ENCODE data around the gene WWOX. TPM values are rescaled to one million over a fixed set of nuclear protein-coding genes. Genes with fewer than 3 reads are reported as not detected.

Gene WWOX
- total RNA-seq, 1 experiment from 2014 or later, result 15.6 TPM

- Histone ChIP-seq H2BK120ac (ENCODE audit: low read depth, low read length, poor library complexity, severe bottlenecking) (no peak overlapping the region), H2BK5ac (ENCODE audit: insufficient read length, low read length) (no peak overlapping the region), H4K91ac (ENCODE audit: insufficient read length, low read depth, low read length) (no peak overlapping the region), H3K27ac (ENCODE audit: insufficient read length, low read depth, low read length) (no peak overlapping the region), H3K27me3 (ENCODE audit: insufficient read depth, low read length) (no peaks in the 10 kb centered on the region), H3K18ac (ENCODE audit: insufficient read length, low read depth, low read length) (no peak overlapping the region), H3K14ac (ENCODE audit: insufficient read depth, low read length) (no peak overlapping the region), H3K79me1 (ENCODE audit: insufficient read depth, low read depth, low read length, poor library complexity, severe bottlenecking) (no peaks in the 10 kb centered on the region), H4K8ac (replicated peaks; ENCODE audit: insufficient read length, low read depth, low read length) (no peak overlapping the region), H2AFZ (ENCODE audit: low read length) (no peak overlapping the region), H3K23ac (ENCODE audit: insufficient read length, low read depth, low read length) (no peak overlapping the region), H2BK15ac (ENCODE audit: low read depth, low read length) (no peak overlapping the region), H3K4me1 (ENCODE audit: insufficient read depth, low read length) (no peaks in the 10 kb centered on the region; the same call in 1 of the 2 replicates), H3T11ph (ENCODE audit: low read length) (no peak overlapping the region), H4K20me1 (ENCODE audit: control insufficient read depth, insufficient read depth, insufficient read length) (no peaks in the 10 kb centered on the region), H3K4ac (ENCODE audit: low read depth, low read length) (no peak overlapping the region), H3K56ac (ENCODE audit: insufficient read length, low read depth, low read length) (no peak overlapping the region), H2BK12ac (ENCODE audit: insufficient read length, low read depth, low read length) (no peak overlapping the region), H2BK20ac (ENCODE audit: low read depth, low read length, poor library complexity, severe bottlenecking) (no peak overlapping the region), H3K9ac (ENCODE audit: extremely low read depth, insufficient read length, low read length) (no peak overlapping the region), H3K4me2 (ENCODE audit: insufficient read depth, insufficient read length, low read length) (no peak overlapping the region), H3K23me2 (ENCODE audit: insufficient read length, low read depth, low read length, poor library complexity, severe bottlenecking) (no peaks in the 10 kb centered on the region), H4K5ac (ENCODE audit: insufficient read length, low read depth, low read length) (no peak overlapping the region), H3K9me3 (ENCODE audit: control insufficient read depth, low read depth, low read length) (no peaks in the 10 kb centered on the region), H3K79me2 (ENCODE audit: insufficient read depth, low read length) (no peaks in the 10 kb centered on the region), H2AK5ac (ENCODE audit: insufficient read length, low read length) (no peak overlapping the region)
- H3K4me3 Mint-ChIP-seq, result no peak overlapping the region
- WGBS (ENCODE audit: extremely low coverage, insufficient read length, low lambda C conversion rate), result no CpG with 5 or more reads among the region's 11 CpGs
- H3K36me3 Mint-ChIP-seq (ENCODE audit: insufficient read depth in 1 of 3, low read depth in 3 of 3), result no peaks in the 10 kb centered on the region
- TF ChIP-seq, protein P1, sequence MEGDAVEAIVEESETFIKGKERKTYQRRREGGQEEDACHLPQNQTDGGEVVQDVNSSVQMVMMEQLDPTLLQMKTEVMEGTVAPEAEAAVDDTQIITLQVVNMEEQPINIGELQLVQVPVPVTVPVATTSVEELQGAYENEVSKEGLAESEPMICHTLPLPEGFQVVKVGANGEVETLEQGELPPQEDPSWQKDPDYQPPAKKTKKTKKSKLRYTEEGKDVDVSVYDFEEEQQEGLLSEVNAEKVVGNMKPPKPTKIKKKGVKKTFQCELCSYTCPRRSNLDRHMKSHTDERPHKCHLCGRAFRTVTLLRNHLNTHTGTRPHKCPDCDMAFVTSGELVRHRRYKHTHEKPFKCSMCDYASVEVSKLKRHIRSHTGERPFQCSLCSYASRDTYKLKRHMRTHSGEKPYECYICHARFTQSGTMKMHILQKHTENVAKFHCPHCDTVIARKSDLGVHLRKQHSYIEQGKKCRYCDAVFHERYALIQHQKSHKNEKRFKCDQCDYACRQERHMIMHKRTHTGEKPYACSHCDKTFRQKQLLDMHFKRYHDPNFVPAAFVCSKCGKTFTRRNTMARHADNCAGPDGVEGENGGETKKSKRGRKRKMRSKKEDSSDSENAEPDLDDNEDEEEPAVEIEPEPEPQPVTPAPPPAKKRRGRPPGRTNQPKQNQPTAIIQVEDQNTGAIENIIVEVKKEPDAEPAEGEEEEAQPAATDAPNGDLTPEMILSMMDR (conservative IDR thresholded peaks at IDR 0.05), result no peak
- H3K4me1 Mint-ChIP-seq, result peaks cover 7 to 14% of the 10 kb centered on the region in 2 experiments
- DNase-seq, result no peak
- H3K27me3 Mint-ChIP-seq (ENCODE audit: low read depth), result peaks cover 3% of the 10 kb centered on the region; the same call in 1 of the 2 replicates
- no peak overlapping the region; a peak in 2 of 7 replicates for H3K27ac Mint-ChIP-seq
- H3K9me3 Mint-ChIP-seq, result no peaks in the 10 kb centered on the region
Measured at GRCh38 chr16:78946556-78946955, 847.1 kb downstream of the WWOX start.
